DOHH2 (cell line): Measurements from ENCODE around the gene CEP131.

ENCODE experiments used
- H3F3A ChIP-seq: fragments of 200-600 bp; sonication (generic), shearing (Covaris generic); 2 replicates; pipeline ENCODE4 v1.6.0; 2016; ENCODE audit warnings: antibody characterized with exemption, mild to moderate bottlenecking; ENCODE audit not compliant: control insufficient read depth, insufficient read depth
- H3K27ac ChIP-seq: fragments of 200-600 bp; sonication (generic); 2 replicates; pipeline ENCODE4 v1.5.1; 2014; ENCODE audit warnings: low read depth, mild to moderate bottlenecking, low read length, moderate library complexity
- H3K27me3 ChIP-seq: fragments of 200-600 bp; sonication (generic); 2 replicates; pipeline ENCODE4 v1.6.1; 2014; ENCODE audit warnings: mild to moderate bottlenecking, low read length, mixed read lengths; ENCODE audit not compliant: control insufficient read depth
- H3K36me3 ChIP-seq: fragments of 200-600 bp; sonication (generic); 2 replicates; pipeline ENCODE4 v1.6.1; 2014; ENCODE audit warnings: mild to moderate bottlenecking, low read length, moderate library complexity, mixed read lengths; ENCODE audit not compliant: control insufficient read depth
- H3K4me1 ChIP-seq: fragments of 200-600 bp; sonication (generic); 2 replicates; pipeline ENCODE4 v1.6.1; 2014; ENCODE audit warnings: mild to moderate bottlenecking, low read length, mixed read lengths; ENCODE audit not compliant: control insufficient read depth
- H3K4me2 ChIP-seq: fragments of 200-600 bp; sonication (generic); 2 replicates; pipeline ENCODE4 v1.6.0; 2014; ENCODE audit warnings: mild to moderate bottlenecking, low read length, moderate library complexity
- H3K4me3 ChIP-seq: fragments of 200-600 bp; sonication (generic); 2 replicates; pipeline ENCODE4 v1.5.1; 2014; ENCODE audit warnings: mild to moderate bottlenecking, low read length, mixed read lengths
- H3K79me2 ChIP-seq: fragments of 200-600 bp; sonication (generic); 2 replicates; pipeline ENCODE4 v1.6.1; 2014; ENCODE audit warnings: mild to moderate bottlenecking, low read length, mixed read lengths; ENCODE audit not compliant: control insufficient read depth
- H3K9me2 ChIP-seq: fragments of 200-600 bp; sonication (generic); replicated peaks from 2 replicates; pipeline ENCODE4 v1.6.1; 2014; ENCODE audit warnings: mild to moderate bottlenecking, low read length, mixed read lengths; ENCODE audit not compliant: control insufficient read depth
- H3K9me3 ChIP-seq: fragments of 200-600 bp; sonication (generic); 2 replicates; pipeline ENCODE4 v1.6.1; 2014; ENCODE audit warnings: antibody characterized with exemption, low read length, mixed read lengths; ENCODE audit not compliant: control insufficient read depth, insufficient read depth
- H4K20me1 ChIP-seq: fragments of 200-600 bp; sonication (generic); 2 replicates; pipeline ENCODE4 v1.6.0; 2014; ENCODE audit warnings: low read depth, mild to moderate bottlenecking, antibody characterized with exemption, low read length, moderate library complexity; ENCODE audit not compliant: control insufficient read depth, insufficient read depth
- CTCF ChIP-seq: fragments of 200-600 bp; sonication (generic); IDR thresholded peaks from one replicate; pipeline ENCODE4 v1.5.1; 2014; ENCODE audit warnings: antibody characterized with exemption, mild to moderate bottlenecking, low read depth, low read length; ENCODE audit not compliant: poor library complexity, severe bottlenecking
- EZH2phosphoT487 ChIP-seq: fragments of 200-600 bp; sonication (generic); IDR thresholded peaks from 2 replicates; pipeline ENCODE4 v1.6.1; 2017; ENCODE audit warnings: borderline replicate concordance, mild to moderate bottlenecking, antibody characterized with exemption, low read length, moderate library complexity, mixed read lengths

Gene CEP131

GRCh38 chr17:81140018-81140417 lies 82.7 kb downstream of the CEP131 start:
- Histone ChIP-seq H3K79me2 (no peaks in the 10 kb centered on the region), H3K27ac (no peak overlapping the region), H3K9me3 (peaks cover 17% of the 10 kb centered on the region; the same call in 1 of the 2 replicates), H4K20me1 (no peaks in the 10 kb centered on the region), H3K4me2 (no peak overlapping the region), H3K27me3 (no peaks in the 10 kb centered on the region), H3K9me2 (no peaks in the 10 kb centered on the region), H3K36me3 (no peaks in the 10 kb centered on the region), H3K4me3 (no peak overlapping the region), H3K4me1 (no peaks in the 10 kb centered on the region), H3F3A (no peaks in the 10 kb centered on the region)
- TF ChIP-seq CTCF, result no peak
- TF ChIP-seq EZH2phosphoT487, result no peak
